ENCODE results near the gene HOXD13. TPM values are rescaled to one million over a fixed set of nuclear protein-coding genes. Genes with fewer than 3 reads are reported as not detected.

HOXD13 gene
- total RNA-seq, 2 experiments from 2014 or later = not detected

DNA sequence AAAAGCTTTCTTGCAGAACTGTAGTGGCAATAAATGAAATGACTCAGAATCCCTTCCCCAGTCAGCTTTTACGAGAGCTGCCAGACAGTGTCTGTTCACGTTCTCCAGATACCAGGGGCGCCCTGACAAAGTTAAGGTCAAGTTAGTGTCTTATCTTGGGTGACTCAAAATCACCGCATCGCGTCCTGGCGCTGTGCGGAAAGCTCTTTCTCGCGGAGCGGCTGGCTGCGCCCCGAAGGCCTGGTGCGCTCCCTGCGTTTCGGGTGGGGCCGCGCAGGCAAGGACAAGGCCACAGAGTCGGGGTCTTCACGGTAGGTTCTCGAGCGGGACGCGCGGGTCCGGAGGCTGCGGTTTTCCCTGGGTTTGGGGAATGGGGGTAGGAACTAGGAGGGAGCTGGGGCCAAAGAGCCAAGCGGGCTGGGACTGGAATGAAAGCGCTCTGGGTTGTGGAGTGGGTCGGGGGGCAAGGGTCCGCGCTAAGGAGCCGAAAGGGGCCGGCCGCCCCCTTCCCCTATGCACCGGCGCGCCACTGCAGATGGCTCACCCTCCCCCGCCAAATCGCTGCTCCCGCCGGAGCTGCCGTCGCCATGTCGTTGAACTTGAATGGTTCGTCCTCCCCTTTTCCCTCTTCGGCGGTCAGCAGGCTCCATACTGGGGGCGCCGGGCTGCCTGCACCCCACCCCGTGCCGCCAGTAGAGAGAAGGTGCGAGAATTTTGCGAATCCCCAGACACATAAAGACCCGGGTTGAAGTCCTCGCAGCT, 12.0 kb downstream of the HOXD13 start:
- H3K36me3 ChIP-seq (ENCODE audit: insufficient read depth, low read length) = no peaks in the 10 kb centered on the region
- DNase-seq = peak in 1 of 14 experiments; percentile 29
- H3K4me3 Mint-ChIP-seq = no peak overlapping the region

DNA sequence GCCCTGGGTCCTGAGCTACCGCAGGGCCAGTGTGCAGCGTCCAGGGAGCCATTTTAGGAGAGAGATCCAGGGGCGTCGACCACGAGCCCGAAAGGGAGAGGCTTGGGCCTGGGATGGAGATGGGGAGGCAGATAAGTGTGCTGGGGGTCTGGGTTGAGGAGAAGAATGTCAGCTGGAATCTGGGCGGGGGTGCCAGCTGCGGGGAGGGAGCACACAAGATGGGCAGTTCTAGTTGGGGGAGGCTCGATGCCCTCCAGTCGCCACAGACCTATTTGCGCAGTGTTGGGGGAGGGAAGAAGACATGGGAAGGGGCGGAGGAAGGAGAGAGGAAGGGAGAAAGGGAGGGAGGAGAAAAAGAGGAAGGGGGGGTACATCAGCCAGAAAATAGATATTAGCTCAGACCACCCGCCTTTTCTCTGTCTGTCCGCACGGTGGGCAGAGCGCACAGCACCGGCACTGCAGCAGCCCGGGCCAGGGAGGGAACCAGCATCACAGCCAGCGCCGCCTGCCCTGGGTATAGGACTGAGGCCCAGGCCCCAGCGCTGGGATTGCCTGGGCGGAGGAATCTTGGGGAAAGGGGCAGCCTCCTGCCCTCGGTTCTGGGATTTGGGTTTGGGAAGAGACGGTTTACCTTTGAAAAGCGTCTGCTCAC, 12.7 kb downstream of the HOXD13 start:
- TF ChIP-seq, protein P1, sequence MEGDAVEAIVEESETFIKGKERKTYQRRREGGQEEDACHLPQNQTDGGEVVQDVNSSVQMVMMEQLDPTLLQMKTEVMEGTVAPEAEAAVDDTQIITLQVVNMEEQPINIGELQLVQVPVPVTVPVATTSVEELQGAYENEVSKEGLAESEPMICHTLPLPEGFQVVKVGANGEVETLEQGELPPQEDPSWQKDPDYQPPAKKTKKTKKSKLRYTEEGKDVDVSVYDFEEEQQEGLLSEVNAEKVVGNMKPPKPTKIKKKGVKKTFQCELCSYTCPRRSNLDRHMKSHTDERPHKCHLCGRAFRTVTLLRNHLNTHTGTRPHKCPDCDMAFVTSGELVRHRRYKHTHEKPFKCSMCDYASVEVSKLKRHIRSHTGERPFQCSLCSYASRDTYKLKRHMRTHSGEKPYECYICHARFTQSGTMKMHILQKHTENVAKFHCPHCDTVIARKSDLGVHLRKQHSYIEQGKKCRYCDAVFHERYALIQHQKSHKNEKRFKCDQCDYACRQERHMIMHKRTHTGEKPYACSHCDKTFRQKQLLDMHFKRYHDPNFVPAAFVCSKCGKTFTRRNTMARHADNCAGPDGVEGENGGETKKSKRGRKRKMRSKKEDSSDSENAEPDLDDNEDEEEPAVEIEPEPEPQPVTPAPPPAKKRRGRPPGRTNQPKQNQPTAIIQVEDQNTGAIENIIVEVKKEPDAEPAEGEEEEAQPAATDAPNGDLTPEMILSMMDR (IDR thresholded peaks at IDR 0.05) = no peak
- no peaks in the 10 kb centered on the region for H3K36me3 ChIP-seq (ENCODE audit: insufficient read depth, low read length)
- H3K9me3 Mint-ChIP-seq = no peaks in the 10 kb centered on the region
- ATAC-seq (ENCODE audit: poor library complexity) (no peak), DNase-seq (peak in 1 of 14 experiments; percentile 25)
- ChIA-PET CTCF (no interaction called here), POLR2A (no interaction called here)
- peaks cover 41% of the 10 kb centered on the region for H3K4me1 Mint-ChIP-seq (ENCODE audit: low read depth)
- peaks cover 33% of the 10 kb centered on the region for H3K4me1 ChIP-seq (ENCODE audit: insufficient read depth, low read length)
- H3K27me3 Mint-ChIP-seq = peaks cover 90% of the 10 kb centered on the region
- peaks cover 87 to 93% of the 10 kb centered on the region in 2 experiments for H3K27me3 ChIP-seq (ENCODE audit: control insufficient read depth in 1 of 2, insufficient read depth in 2 of 2, low read length in 2 of 2)
- H3K4me3 Mint-ChIP-seq = no peak overlapping the region
- intact Hi-C loops (cut with DNase I, micrococcal nuclease) = no loop called here
- no peak overlapping the region for H3K27ac ChIP-seq (ENCODE audit: low read depth in 1 of 2, low read length in 2 of 2)
- no peak overlapping the region for H3K27ac Mint-ChIP-seq
- peaks cover 7% of the 10 kb centered on the region for H3K36me3 Mint-ChIP-seq (ENCODE audit: low read depth)
- H3K4me3 ChIP-seq (ENCODE audit: low read length) = no peak overlapping the region
- H3K9me3 ChIP-seq (ENCODE audit: control insufficient read depth in 1 of 2, insufficient read depth in 1 of 2, low read length in 2 of 2) = peaks cover 3 to 58% of the 10 kb centered on the region in 2 experiments

More for the DNA sequence above, 12.0 kb downstream of the HOXD13 start:
- H3K4me3 ChIP-seq (ENCODE audit: low read length) = no peak overlapping the region
- intact Hi-C loops (cut with DNase I, micrococcal nuclease) = no loop called here
- peaks cover under 1 to 60% of the 10 kb centered on the region in 2 experiments for H3K9me3 ChIP-seq (ENCODE audit: control insufficient read depth in 1 of 2, insufficient read depth in 1 of 2, low read length in 2 of 2)
- peaks cover 88% of the 10 kb centered on the region for H3K27me3 Mint-ChIP-seq
- ChIA-PET POLR2A (no interaction called here), CTCF (no interaction called here)
- peaks cover 38% of the 10 kb centered on the region for H3K4me1 ChIP-seq (ENCODE audit: insufficient read depth, low read length)
- TF ChIP-seq, protein P1 (IDR thresholded peaks at IDR 0.05) = no peak
- no peaks in the 10 kb centered on the region for H3K9me3 Mint-ChIP-seq
- H3K27ac ChIP-seq (ENCODE audit: low read depth in 1 of 2, low read length in 2 of 2) = no peak overlapping the region
- no peak overlapping the region for H3K27ac Mint-ChIP-seq
- peaks cover 40% of the 10 kb centered on the region for H3K4me1 Mint-ChIP-seq (ENCODE audit: low read depth)
- ATAC-seq (ENCODE audit: poor library complexity) = no peak
- H3K36me3 Mint-ChIP-seq (ENCODE audit: low read depth) = peaks cover under 1% of the 10 kb centered on the region
- peaks cover 85 to 93% of the 10 kb centered on the region in 2 experiments for H3K27me3 ChIP-seq (ENCODE audit: control insufficient read depth in 1 of 2, insufficient read depth in 2 of 2, low read length in 2 of 2)

DNA sequence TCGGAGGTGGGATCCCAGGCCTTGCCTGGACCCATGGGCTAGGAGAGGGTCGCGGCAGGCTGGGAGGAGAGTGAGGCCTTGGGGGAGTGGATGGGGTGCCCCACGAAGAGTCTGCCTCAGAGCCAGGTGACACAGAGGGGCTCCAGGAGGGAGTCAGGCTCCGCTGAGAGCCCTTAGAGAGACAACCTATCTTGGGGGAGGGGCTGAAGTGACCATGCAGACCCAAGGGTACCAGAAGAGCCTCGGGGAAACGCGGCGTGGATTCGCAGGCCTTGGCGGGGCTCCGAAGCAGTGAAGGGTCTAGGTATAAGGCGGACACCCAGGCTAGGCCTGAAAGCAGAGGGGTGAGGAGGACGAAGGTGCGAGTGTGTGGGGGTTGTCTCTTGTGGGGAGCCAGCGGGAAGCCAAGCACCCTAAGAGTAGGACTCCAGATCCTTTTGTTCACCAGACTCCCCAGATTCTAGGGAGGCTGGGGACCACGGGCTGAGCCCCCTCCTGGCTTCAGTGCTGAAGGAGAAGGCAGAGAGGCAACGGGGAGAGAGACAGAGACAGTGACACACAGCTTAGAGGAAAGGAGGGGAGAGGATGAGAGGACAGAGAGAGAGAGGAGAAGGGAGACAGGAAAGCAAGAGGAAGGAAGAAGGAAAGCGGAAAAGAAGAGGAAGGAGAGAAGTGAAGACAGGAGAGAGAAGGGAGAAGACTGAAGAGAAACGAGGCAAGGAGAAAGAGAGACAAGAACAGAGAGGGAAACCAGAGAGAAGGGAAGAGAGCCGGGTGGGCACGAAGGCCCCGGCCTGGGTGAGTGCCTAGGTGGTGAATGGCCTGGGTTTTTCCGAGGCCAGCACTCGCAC, 13.4 kb downstream of the HOXD13 start:
- intact Hi-C loops (cut with DNase I, micrococcal nuclease) = no loop called here
- DNase-seq (peak in 1 of 14 experiments; percentile 25), ATAC-seq (ENCODE audit: poor library complexity) (no peak)
- POLR2A ChIA-PET = no interaction called here
- H3K4me1 Mint-ChIP-seq (ENCODE audit: low read depth) = peaks cover 41% of the 10 kb centered on the region
- no peak overlapping the region for H3K4me3 ChIP-seq (ENCODE audit: low read length)
- no peaks in the 10 kb centered on the region for H3K9me3 Mint-ChIP-seq
- peaks cover 3 to 51% of the 10 kb centered on the region in 2 experiments for H3K9me3 ChIP-seq (ENCODE audit: control insufficient read depth in 1 of 2, insufficient read depth in 1 of 2, low read length in 2 of 2)
- no peaks in the 10 kb centered on the region for H3K36me3 ChIP-seq (ENCODE audit: insufficient read depth, low read length)
- peaks cover 87 to 93% of the 10 kb centered on the region in 2 experiments for H3K27me3 ChIP-seq (ENCODE audit: control insufficient read depth in 1 of 2, insufficient read depth in 2 of 2, low read length in 2 of 2)
- H3K4me1 ChIP-seq (ENCODE audit: insufficient read depth, low read length) = peaks cover 31% of the 10 kb centered on the region
- CTCF ChIA-PET = no interaction called here
- peak overlapping the region; percentile 85 for H3K4me3 Mint-ChIP-seq
- H3K27ac Mint-ChIP-seq = peak overlapping the region; percentile 43
- H3K27ac ChIP-seq (ENCODE audit: low read depth in 1 of 2, low read length in 2 of 2) = no peak overlapping the region
- H3K27me3 Mint-ChIP-seq = peaks cover 90% of the 10 kb centered on the region
- peaks cover 7% of the 10 kb centered on the region for H3K36me3 Mint-ChIP-seq (ENCODE audit: low read depth)
- TF ChIP-seq, protein P1 (IDR thresholded peaks at IDR 0.05) = no peak

Measured in CD4-positive, alpha-beta T cell (primary cell).